A549 treated with GW870086 at 1 μM for 4 hours (cell line): Measurements from ENCODE around the gene TRIM67. TPM values are rescaled to one million over a fixed set of nuclear protein-coding genes. Genes with fewer than 3 reads are reported as not detected.

Source experiments
- total RNA-seq: library from RNA; stranded (reverse); fragments of 200-300 nt; extraction: Qiagen RNA extraction; gene quantifications from 5 replicates; pipeline ENCODE4 v1.2.3, GENCODE V29; 2022; ENCODE audit warnings: low read depth

Gene TRIM67
- 0.09 to 0.23 TPM (median 0.13 TPM) in 5 replicates for total RNA-seq

DNA sequence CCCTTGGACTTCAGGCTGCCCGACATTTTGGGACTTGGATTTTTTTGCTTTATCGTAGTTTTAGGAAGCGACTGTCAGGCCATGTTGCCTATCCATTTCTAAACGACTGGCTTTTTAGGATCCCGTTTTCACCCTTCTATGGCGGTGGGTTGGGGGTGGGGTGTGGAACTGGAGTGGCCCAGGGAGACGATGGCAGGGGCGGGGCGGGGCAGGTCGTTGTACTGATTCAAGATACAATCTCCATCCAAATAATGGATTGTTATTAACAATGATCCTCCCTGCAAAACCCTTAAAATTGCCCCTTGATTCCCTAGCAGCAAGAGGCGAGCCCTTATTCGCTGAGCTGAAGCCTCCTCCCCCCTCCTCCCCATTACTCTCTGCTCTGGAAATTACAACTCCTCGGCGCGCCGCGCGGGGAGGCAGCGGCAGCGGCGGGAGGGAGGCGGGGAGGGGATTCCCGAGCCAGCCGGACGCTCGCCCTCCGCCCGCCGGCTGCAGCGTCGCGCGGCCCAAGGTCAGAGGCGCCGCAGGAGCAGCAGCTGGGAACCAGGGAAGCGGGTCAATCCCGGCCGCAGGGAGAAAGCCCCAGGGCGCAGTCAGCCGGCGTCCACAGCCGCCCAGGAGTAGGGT lies at the start of gene TRIM67:
TSS of gene TRIM67 (plus strand) at position 392 of the 630 bp plus-strand sequence. CDS start 912 bp downstream, outside the sequence.

DNA sequence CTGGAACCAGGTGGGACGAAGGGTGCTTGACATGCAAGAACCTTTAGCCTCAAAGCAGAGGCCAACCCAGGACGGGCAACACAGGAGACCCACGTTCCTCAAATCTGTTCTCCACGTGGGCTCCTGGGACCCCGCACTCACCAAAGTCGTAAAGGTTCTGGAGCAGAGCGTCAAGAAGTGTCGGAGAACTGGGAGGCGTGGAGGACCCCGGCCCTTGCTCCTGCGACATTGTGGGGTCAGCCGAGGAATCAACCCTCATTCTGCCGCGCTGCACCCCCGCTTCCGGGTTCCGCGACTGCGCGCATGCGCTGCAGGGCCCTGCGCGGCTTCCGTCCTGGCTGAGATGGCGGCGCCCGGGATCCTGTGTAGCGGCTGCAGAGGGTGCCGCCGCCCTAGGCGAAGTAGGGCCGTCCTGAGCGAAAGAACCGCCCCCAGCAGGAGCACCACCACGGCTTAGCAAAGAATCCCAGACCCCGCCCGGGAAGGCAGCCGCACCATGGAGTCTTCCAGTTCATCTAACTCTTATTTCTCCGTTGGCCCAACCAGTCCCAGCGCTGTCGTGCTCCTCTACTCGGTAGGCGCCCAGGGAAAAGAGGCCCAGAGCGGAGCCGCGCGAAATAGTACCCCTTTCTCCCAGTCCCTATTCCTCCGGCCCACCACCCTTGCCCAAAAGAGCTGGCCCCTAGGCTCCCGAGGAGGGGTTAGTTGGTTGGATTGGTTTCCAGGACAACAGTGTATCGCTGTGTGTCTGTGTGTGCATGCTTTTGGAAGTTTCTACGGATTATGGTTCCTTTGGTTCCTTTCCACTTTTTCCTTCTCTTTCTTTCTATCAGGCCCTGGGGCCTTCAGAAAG lies 79.3 kb downstream of the TRIM67 start, which contains the start of gene GNPAT:
TSS of gene GNPAT (plus strand) at position 330 of the 853 bp plus-strand sequence. CDS start at position 497, 167 bp downstream.

Other genes with a start within 250 kb of the TRIM67 start
- gene TTC13, start 183.2 kb upstream of the TRIM67 start, total RNA-seq, result 8.0 to 10.6 TPM (median 10.4 TPM) in 5 replicates
- gene ARV1, start 183.0 kb upstream of the TRIM67 start, total RNA-seq, result 21.2 to 26.9 TPM (median 26.0 TPM) in 5 replicates
- gene FAM89A, start 121.8 kb upstream of the TRIM67 start, total RNA-seq, result 12.7 to 18.7 TPM (median 16.9 TPM) in 5 replicates
- 31.8 to 38.5 TPM (median 37.9 TPM) in 5 replicates for gene GNPAT, start 79.2 kb downstream of the TRIM67 start, total RNA-seq
- 6.9 to 10.3 TPM (median 9.5 TPM) in 5 replicates for gene EXOC8, start 175.8 kb downstream of the TRIM67 start, total RNA-seq
- 11.4 to 15.1 TPM (median 14.6 TPM) in 5 replicates for gene SPRTN, start 176.2 kb downstream of the TRIM67 start, total RNA-seq